CD4-positive, alpha-beta T cell treated with Interleukin-4 for 4 hours (primary cell): ENCODE data around the gene CTNS.

ENCODE experiments used
- DNase-seq: peaks from one replicate; pipeline ENCODE4 v3.0.0-alpha.2; 2020

Gene CTNS

GRCh38 chr17:3636154-3636907, at the start of gene CTNS, which contains the start of gene SHPK:
TSS of gene CTNS (plus strand) at chr17:3636760. CDS start at chr17:3640207, 3,447 bp downstream.
TSS of gene SHPK (minus strand) at chr17:3636250. CDS start at chr17:3636219, 31 bp downstream.
- DNase-seq = peak; percentile 93

GRCh38 chr17:3589784-3590183, 46.8 kb upstream of the CTNS start:
- DNase-seq = no peak

GRCh38 chr17:3590231-3590630, 46.3 kb upstream of the CTNS start:
- no peak for DNase-seq

- no peak for DNase-seq
Observed at GRCh38 chr17:3590768-3591167, 45.8 kb upstream of the CTNS start.

GRCh38 chr17:3592216-3592860, 44.2 kb upstream of the CTNS start:
- DNase-seq = no peak

DNA sequence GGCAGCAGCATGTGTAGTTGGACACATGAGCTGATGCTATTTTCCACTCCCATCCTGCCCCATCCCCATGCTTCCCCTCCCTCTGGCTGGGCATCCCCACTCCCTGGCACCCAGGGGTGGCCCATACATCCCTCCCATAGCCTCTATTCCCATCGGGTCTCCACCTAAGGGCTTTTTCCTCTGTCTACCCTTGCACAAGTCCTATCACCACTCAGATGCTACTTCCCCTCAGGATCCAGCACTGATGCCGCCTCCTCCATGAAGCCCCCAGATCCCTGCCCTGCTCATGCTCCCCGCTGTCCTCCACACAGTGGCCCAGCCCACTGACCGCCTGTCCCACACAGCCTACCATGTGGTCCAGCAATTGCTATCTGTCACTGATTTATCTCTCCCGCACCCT, 43.2 kb upstream of the CTNS start:
- no peak for DNase-seq

GRCh38 chr17:3594051-3594800, 42.3 kb upstream of the CTNS start:
- no peak for DNase-seq

DNA sequence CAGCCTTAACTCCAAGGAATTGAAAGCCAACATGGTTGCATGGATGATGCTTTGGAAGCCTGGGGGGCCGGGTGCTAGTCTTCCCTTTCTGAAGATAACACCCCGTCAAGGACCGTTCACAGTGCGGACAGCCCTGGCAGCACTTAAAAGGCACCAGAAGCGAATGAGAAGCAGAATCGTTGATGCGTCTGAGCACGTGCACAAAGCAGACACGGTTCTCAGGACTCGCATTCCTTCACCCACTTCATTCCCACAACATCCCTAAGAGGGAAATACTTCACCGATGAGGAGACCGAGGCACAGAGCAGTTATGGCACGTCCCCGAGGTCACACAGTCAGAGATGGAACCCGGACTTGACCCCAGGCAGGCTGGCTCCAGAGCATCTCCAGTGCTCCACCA, 41.6 kb upstream of the CTNS start:
- DNase-seq = no peak

DNA sequence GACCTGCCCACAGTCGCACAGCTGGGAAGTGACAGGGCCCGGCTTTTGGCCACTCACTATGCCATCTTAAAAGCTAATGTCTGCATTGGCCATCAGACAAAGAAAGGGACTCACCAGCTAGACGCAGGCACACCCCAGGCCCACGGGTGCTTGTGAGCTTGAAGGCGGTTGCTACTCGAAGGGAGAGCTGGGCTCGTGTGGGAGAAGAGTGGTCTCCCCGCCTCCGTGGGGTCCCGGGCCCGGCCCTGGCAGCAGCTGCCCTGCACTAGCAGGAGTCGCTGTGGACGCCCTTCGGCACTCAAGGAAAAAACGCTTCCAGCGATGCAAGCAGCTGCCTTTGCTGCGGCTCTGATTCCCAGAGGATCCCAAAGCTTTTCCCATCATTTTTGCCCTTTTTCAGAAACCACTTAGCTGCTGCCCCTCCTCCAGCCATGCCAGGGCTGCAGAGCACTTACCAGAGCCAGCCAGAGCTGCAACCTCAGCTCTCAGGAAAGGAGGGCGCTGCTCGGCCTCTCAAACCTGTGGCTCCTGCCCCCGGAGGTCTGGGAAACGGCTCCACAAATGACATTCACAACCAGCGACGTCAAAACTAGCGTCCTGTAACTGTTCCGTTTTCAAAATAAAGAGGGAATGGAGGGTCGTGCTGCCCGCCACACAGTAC, 39.6 kb upstream of the CTNS start:
- no peak for DNase-seq

DNA sequence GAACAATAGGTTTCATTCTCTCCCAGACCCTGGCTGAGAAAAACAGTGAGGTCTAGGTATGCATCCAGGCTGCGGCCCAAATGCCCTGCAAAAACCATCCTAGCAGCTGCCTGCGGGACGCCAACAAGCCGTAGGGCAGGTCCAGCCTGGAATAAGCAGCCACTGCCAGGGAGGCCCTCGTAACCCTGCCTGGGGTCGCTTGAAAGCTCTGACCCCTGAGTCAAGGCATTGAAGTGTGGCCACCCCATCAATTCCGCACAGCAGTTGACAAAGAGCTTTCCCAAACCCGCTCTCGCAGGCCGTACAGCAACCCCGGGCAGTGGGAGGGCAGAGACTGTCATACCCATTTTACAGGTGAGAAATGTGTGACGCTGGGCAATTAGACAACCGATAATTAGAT, 38.5 kb upstream of the CTNS start:
- DNase-seq = no peak

DNA sequence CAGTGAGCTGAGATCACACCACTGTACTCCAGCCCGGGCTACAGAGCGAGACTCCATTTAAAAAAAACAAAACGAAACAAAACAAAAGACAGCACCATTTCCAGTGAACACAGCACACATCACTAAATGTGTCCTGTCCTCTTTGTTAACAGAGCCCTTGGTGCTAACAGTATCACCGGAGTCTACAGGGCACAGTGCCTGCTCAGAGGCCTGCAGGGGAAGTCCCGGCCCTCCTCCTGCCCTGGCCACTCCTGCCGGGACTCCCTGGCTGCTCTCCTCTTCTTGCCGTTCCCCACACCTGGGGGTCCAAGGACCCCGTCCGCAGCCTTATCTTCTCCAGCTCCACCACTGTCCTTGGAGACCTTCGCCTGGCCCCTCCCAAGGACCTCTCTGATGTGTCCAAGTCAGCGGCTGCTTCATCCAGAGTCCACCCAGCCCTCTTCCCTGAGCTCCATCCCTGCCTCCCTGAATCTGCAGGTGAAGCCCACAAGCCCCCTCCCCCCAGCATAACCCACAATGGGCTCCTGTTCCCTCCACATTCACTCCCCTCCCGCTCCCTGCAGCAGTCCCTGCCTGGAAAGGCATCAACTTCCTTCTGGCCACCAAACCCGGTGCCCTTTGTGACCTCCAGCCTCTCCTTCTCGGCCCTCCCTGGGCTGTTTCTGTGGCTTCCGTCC, 35.9 kb upstream of the CTNS start:
- no peak for DNase-seq

DNA sequence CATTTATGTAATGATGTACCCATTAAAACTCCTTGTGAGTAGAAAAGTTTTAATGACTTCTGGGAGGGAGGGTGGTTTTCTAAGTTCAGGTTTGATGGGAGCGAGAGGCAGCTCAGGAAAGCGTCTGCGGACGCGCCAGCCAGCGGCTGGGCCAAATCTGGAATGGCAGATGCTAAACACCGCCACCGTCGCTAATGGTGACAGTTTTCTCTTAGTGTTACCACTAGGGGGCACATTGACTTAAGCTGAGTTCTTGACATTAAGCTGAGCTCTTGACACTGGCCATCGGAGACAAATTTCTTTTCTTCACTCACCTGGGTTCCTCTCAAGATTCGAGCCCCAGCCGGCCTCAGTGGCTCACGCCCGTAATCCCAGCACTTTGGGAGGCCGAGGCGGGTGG, 34.1 kb upstream of the CTNS start:
- DNase-seq = peak; percentile 1

GRCh38 chr17:3603119-3603869, 33.3 kb upstream of the CTNS start:
- no peak for DNase-seq

GRCh38 chr17:3603870-3604259, 32.7 kb upstream of the CTNS start:
- no peak for DNase-seq

GRCh38 chr17:3609689-3610088, 26.9 kb upstream of the CTNS start:
- no peak for DNase-seq

GRCh38 chr17:3610523-3610922, 26.0 kb upstream of the CTNS start:
- no peak for DNase-seq

DNA sequence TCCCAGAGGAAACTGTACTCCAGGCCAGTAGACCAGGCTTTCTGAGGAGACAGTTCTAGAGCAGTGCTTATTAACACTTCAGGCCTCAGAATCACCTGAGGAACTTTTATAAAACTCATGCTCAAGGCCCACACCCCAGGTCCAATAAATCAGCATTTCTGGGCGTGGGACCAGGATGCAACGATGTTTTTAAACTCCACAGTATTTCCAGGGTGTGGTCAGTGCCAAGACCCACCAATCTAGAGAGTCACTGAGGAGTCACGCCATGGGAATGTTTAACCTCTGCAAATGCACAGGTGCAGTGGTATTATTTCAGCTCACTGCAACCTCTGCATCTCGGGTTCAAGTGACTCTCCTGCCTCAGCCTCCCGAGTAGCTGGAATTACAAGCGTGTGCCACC, 23.4 kb upstream of the CTNS start:
- DNase-seq = no peak

GRCh38 chr17:3615160-3615870, 21.2 kb upstream of the CTNS start:
- no peak for DNase-seq

DNA sequence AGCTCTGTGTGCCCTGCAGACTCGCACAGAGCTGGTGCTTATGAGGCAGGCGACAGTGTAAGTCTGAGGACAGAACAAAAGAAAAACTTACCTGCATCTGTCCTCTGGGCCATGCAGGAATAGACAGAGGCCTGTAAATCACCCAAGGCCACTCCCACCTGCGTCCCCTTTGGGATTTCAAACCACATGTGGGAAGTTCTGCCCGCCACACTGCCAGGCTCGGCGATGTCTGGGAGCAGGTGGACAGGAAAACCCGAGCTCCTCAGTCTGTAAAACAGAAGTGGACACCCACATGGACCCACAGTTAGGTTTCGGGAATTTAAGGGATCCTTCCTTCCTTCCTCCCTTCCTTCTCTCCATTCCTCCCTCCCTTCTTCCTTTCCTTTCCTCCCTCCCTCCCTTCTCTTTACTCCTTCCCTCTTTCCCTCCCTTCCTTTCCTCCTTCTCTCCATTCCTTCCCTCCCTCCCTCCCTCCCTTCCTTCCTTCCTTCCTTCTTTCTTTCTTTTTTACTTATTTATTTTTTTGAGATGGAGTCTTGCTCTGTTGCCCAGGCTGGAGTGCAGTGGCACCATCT, 15.3 kb upstream of the CTNS start:
- DNase-seq = no peak

DNA sequence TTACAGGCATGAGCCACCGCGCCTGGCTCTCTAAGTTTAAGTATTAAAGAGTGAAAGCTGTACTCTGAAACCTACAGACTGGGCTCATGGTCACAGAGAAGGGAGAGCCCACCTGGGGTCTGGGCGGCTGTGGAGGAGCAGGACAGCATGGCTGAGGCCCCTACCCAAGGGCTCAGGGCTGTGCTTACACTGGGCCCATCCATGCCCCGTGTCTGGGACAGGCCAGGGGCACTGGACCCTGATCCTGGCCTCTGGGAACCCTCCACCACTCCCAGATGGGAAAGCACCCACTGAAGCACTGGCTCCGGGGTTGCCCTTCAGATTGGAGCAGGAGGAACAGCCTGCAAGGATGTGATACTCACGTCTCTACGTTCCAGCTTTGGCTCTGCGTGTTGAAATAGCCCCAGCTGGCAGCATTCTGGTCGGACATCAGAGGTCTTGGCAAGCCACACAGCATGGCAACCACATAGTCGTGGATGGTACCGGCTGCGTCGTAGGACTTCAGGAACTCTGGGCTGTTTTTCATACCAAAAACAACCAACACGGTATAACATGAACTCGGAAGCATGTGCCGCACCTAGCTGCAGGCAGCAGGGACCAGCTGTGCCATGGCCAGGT, 13.5 kb upstream of the CTNS start:
- DNase-seq = no peak
